Naive thymus-derived CD8-positive, alpha-beta T cell (primary cell): ENCODE results near the gene FTL. TPM values are rescaled to one million over a fixed set of nuclear protein-coding genes. Genes with fewer than 3 reads are reported as not detected.

Source experiments
- ATAC-seq, 2 donors: fragments of 150-1000 bp; cut with Tn5 transposase in 1 of 2; sonication (Bioruptor Pico), chemical (Tn5 transposase) in 1 of 2; 1 replicate in 1 of 2; 2 replicates in 1 of 2; pipeline ENCODE4 v1.10.0; 2021; ENCODE audit warnings: mild to moderate bottlenecking in 2 of 2, moderate library complexity in 2 of 2
- POLR2A ChIA-PET: fragments of 350-600 bp; sonication (Branson Sonifier 250); formaldehyde crosslinking; loops from one replicate; lab custom pipeline; 2021; ENCODE audit warnings: antibody characterized with exemption; lab: Charles Lee
- DNase-seq, 10 donors: peaks; one replicate each; pipeline versions ENCODE4 v3.0.0 to v3.0.0-alpha.2; 2020 to 2022
- H3K27ac Mint-ChIP-seq, 10 donors: one replicate each; pipeline ENCODE4 v1.8.0; 2020 to 2022; ENCODE audit warnings: mild to moderate bottlenecking in 10 of 10, mixed read lengths in 10 of 10, moderate library complexity in 4 of 10, inconsistent platforms in 1 of 10
- H3K27me3 Mint-ChIP-seq, 5 donors: one replicate each; pipeline ENCODE4 v1.8.0; 2021 to 2022; ENCODE audit warnings: mixed read lengths in 5 of 5
- H3K36me3 Mint-ChIP-seq, 3 donors: one replicate each; pipeline ENCODE4 v1.8.0; 2020 to 2022; ENCODE audit warnings: mixed read lengths in 3 of 3, mild to moderate bottlenecking in 2 of 3, inconsistent platforms in 1 of 3
- H3K4me1 Mint-ChIP-seq, 4 donors: one replicate each; pipeline ENCODE4 v1.8.0; 2021 to 2022; ENCODE audit warnings: mixed read lengths in 4 of 4
- H3K4me3 Mint-ChIP-seq, 10 donors: one replicate each; pipeline ENCODE4 v1.8.0; 2020 to 2022; ENCODE audit warnings: mild to moderate bottlenecking in 10 of 10, mixed read lengths in 10 of 10, moderate library complexity in 6 of 10, inconsistent platforms in 1 of 10
- H3K9me3 Mint-ChIP-seq, 9 donors: one replicate each; pipeline ENCODE4 v1.8.0; 2020 to 2022; ENCODE audit warnings: mixed read lengths in 9 of 9, mild to moderate bottlenecking in 3 of 9, inconsistent platforms in 1 of 9, moderate library complexity in 1 of 9
- polyA plus RNA-seq, 3 donors: library from polyadenylated mRNA; unstranded; fragments of 300-500 nt; fragmentation: Illumina TruSeq; gene quantifications; one replicate each; pipeline ENCODE4 v1.2.3, GENCODE V29; 2021
- total RNA-seq, 8 experiments: library from RNA in 2 of 8; stranded (reverse) in 2 of 8; gene quantifications; one replicate each; pipeline ENCODE4 v1.2.3 and lab custom pipeline; 2021 to 2026

The FTL gene
- total and polyA plus RNA-seq, 5 experiments from 2014 or later = 1,370 to 4,899 (median 4,833) TPM

DNA sequence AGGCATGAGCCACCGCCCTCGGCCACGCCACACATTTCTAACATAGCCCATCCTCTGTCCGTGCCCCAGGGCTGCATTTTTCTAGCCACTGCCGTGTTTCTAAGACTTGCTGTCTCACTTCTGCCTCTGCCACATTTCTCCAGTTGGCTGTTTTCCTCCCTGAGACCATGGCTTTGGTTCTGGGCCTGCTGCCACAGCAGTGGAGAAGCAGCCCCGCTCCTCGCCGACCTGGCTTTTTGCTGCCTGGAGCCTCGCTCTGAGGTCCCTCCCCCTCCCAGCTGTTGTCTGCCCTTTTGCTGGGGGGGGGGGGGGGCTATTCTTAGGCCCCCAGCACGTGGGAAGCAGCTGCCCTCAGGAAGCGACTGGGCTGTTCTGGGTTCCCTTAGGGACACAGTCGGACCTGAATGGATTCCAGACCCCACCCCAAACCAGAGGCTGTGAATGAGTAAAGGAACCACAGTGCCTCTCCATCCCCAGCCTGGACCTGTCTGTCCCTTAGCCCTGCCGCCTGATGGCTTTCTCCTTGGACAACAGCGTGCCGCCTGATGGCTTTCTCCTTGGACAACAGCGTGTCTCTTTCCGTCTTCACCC lies 24.7 kb downstream of the FTL start:
- no peaks in the 10 kb centered on the region for H3K27me3 Mint-ChIP-seq
- DNase-seq (no peak), ATAC-seq (no peak)
- H3K36me3 Mint-ChIP-seq = peaks cover 0 to 32% (median 0%) of the 10 kb centered on the region in 3 donors
- peak overlapping the region in 4 of 10 donors; percentile 14 to 84 (median 58) for H3K27ac Mint-ChIP-seq
- H3K4me1 Mint-ChIP-seq = peaks cover 29 to 42% (median 30%) of the 10 kb centered on the region in 4 donors
- H3K4me3 Mint-ChIP-seq = no peak overlapping the region
- no peaks in the 10 kb centered on the region for H3K9me3 Mint-ChIP-seq
- POLR2A ChIA-PET = interaction anchor here (0.6 kb wide), 1 partner anchor 341 kb away, joined by 8 read pairs; no protein-coding TSS in a partner anchor

GRCh38 chr19:48990400-48990799 lies 25.3 kb downstream of the FTL start:
- no peaks in the 10 kb centered on the region for H3K9me3 Mint-ChIP-seq
- DNase-seq (no peak), ATAC-seq (no peak)
- peaks cover 0 to 28% (median 0%) of the 10 kb centered on the region in 3 donors for H3K36me3 Mint-ChIP-seq
- peak overlapping the region in 8 of 10 donors; percentile 14 to 84 (median 48) for H3K27ac Mint-ChIP-seq
- peak overlapping the region in 4 of 10 donors; percentile 1 to 47 (median 32) for H3K4me3 Mint-ChIP-seq
- H3K27me3 Mint-ChIP-seq = no peaks in the 10 kb centered on the region
- H3K4me1 Mint-ChIP-seq = peaks cover 34 to 48% (median 36%) of the 10 kb centered on the region in 4 donors
- POLR2A ChIA-PET = interaction anchor here (0.6 kb wide), 1 partner anchor 342 kb away, joined by 8 read pairs; no protein-coding TSS in a partner anchor

DNA sequence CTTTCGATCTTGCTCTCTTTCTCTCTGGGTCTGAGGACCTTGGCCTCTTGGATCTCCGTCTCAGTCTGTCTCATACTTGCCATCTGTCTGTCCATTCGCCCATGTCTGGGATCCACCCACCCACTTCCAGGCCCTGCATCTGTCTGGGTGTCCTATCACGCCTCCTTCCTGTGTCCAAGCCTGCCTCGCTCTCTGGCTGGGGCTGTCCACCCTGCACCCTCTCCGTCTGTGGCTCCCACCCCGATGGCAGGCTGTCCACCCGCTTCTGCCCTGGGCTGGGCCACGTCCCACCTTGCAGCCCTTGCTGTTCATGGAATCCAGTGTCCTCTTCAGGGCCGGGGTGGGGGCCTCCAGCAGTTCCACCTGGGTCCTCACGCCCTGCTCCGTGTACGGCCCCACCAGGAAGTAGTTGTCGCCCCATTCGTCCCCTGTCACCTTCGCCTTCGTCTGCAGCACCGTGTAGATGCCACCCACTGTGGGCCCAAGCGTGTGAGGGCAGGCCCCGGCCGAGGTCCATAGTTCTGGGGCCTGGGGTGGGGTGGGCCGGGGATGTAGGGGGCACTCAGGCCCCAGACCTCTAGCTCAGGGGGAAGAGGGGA lies 26.0 kb downstream of the FTL start:
- ATAC-seq = no peak
- peak overlapping the region in 5 of 10 donors; percentile 10 to 65 (median 32) for H3K27ac Mint-ChIP-seq
- POLR2A ChIA-PET = interaction anchor here (0.6 to 3.4 kb wide), 3 partner anchors 14 to 63 kb away, joined by 3 to 53 read pairs (median 4); partner anchors contain the start of gene FTL
- H3K27me3 Mint-ChIP-seq = no peaks in the 10 kb centered on the region
- no peaks in the 10 kb centered on the region for H3K9me3 Mint-ChIP-seq
- peak overlapping the region in 2 of 10 donors; percentile 24 to 54 for H3K4me3 Mint-ChIP-seq
- peaks cover 34 to 50% (median 36%) of the 10 kb centered on the region in 4 donors for H3K4me1 Mint-ChIP-seq
- peaks cover 0 to 25% (median 0%) of the 10 kb centered on the region in 3 donors for H3K36me3 Mint-ChIP-seq
- no peak for DNase-seq

GRCh38 chr19:48991873-48992580 lies 26.9 kb downstream of the FTL start:
- Mint-ChIP-seq H3K36me3 (peaks cover 0 to 25% (median 0%) of the 10 kb centered on the region in 3 donors), H3K4me1 (peaks cover 34 to 53% (median 38%) of the 10 kb centered on the region in 4 donors), H3K9me3 (no peaks in the 10 kb centered on the region), H3K27ac (peak overlapping the region; percentile 89 to 99 (median 98)), H3K27me3 (no peaks in the 10 kb centered on the region), H3K4me3 (peak overlapping the region; percentile 92 to 98 (median 94))
- POLR2A ChIA-PET = interaction anchor here (0.5 to 3.4 kb wide), 10 partner anchors 13 to 154 kb away, joined by 3 to 53 read pairs (median 6); partner anchors contain the start of genes BAX, DHDH and FTL
- DNase-seq (no peak), ATAC-seq (no peak)

GRCh38 chr19:48992581-48993174 lies 27.6 kb downstream of the FTL start:
- Mint-ChIP-seq H3K27ac (peak overlapping the region; percentile 89 to 99 (median 98)), H3K4me1 (peaks cover 35 to 57% (median 39%) of the 10 kb centered on the region in 4 donors)

DNA sequence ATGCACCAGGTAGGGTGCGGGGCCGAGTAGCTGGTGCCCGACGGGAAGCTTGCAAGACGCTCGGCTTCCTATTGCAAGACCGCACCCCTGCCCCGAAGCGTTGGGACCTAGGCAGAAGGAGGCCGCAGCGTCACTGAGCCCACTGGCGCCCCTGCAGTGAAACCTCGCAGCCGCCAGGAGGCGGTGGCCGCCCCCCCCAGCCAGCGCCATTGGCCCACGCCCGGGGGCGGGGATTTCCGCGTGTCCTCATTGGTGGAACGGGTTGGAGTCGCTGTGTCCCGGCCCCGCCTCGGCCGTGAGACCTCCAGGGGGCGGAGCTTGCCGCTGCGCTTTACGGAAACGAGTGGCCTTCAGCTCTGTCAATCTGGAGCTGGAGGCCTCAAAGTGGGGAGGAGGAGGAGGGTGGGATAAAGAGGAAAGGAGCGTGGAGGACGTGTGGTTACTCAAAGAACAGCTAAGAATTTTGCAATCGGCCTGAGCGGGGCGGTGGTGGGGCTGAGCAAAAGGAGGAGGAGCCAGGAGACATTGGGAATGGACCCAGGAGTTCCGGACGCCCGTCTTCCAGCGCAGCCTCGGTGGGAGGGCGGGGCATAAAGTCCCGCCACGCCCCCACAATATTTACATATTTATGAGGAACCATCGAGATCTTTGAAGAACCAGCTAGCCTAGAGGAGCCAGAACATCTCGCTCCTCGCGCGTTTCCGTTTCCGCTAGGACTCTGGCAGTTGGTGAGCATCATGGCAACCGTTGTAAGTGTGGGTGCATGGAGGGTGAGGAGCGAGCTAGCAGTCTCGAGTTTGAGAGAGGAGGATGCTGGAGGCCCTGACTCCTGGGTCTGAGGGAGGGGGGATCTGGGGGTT lies 28.3 kb downstream of the FTL start, which contains the start of the genes GYS1 and RUVBL2:
Gene GYS1 (minus strand): TSS at position 135 of the 860 bp plus-strand sequence. CDS start 197 bp downstream, outside the sequence.
Gene RUVBL2 (plus strand): TSS at position 713 of the 860 bp plus-strand sequence. CDS start 25 bp downstream, at position 738.
- DNase-seq = peak; percentile 98 to 100 (median 99)
- no peaks in the 10 kb centered on the region for H3K27me3 Mint-ChIP-seq
- peak within 1 kb of the TSS; percentile 90 to 99 (median 98) for H3K27ac Mint-ChIP-seq
- H3K9me3 Mint-ChIP-seq = no peaks in the 10 kb centered on the region
- peak within 1 kb of the TSS; percentile 92 to 98 (median 94) for H3K4me3 Mint-ChIP-seq
- peaks cover 33 to 63% (median 44%) of the 10 kb centered on the region in 4 donors for H3K4me1 Mint-ChIP-seq
- peaks cover 0 to 15% (median 0%) of the 10 kb centered on the region in 3 donors for H3K36me3 Mint-ChIP-seq
- peak; percentile 92 for ATAC-seq
- POLR2A ChIA-PET = interaction anchor here (0.5 to 3.4 kb wide), 35 partner anchors 10 to 795 kb away, joined by 3 to 53 read pairs (median 4); partner anchors contain the start of genes AP2A1, BAX, BCL2L12 and CA11

More at GRCh38 chr19:48992581-48993174, 27.6 kb downstream of the FTL start:
- Mint-ChIP-seq H3K4me3 (peak overlapping the region; percentile 92 to 98 (median 94)), H3K27me3 (no peaks in the 10 kb centered on the region), H3K36me3 (peaks cover 0 to 21% (median 0%) of the 10 kb centered on the region in 3 donors), H3K9me3 (no peaks in the 10 kb centered on the region)
- no peak for DNase-seq
- POLR2A ChIA-PET = interaction anchor here (0.5 to 3.4 kb wide), 30 partner anchors 9 to 774 kb away, joined by 3 to 53 read pairs (median 4); partner anchors contain the start of genes AP2A1, BAX, BCL2L12 and CA11
- no peak for ATAC-seq

GRCh38 chr19:48994035-48994386 lies 28.9 kb downstream of the FTL start:
- H3K36me3 Mint-ChIP-seq = peaks cover 0 to 9% (median 0%) of the 10 kb centered on the region in 3 donors
- H3K27me3 Mint-ChIP-seq = no peaks in the 10 kb centered on the region
- H3K4me1 Mint-ChIP-seq = peaks cover 30 to 63% (median 44%) of the 10 kb centered on the region in 4 donors
- POLR2A ChIA-PET = interaction anchor here (0.6 to 3.4 kb wide), 20 partner anchors 11 to 794 kb away, joined by 3 to 53 read pairs (median 5); partner anchors contain the start of genes FTL, LIN7B, NUCB1 and RPL18
- DNase-seq (no peak), ATAC-seq (no peak)
- H3K4me3 Mint-ChIP-seq = peak overlapping the region; percentile 92 to 98 (median 94)
- H3K27ac Mint-ChIP-seq = peak overlapping the region; percentile 90 to 99 (median 98)
- H3K9me3 Mint-ChIP-seq = no peaks in the 10 kb centered on the region

DNA sequence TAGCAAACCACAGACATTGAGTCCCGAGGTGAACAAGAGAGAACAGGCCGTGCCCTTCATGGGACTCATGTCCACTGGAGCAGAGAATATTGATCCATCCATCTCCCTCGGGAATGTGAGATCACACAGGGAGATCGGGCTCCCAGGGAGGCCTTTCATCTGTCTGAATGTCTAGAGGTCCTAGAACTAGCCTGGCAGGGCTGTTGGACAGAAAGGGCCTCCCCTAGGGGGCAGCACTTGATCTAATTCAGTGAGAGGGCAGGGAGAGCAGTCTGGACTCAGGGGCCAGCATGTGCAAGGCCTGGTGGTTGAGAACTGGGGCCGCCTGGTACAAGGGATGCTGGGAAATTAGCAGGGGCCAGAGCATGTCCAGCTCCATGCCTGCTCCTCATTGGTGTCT lies 32.9 kb downstream of the FTL start:
- Mint-ChIP-seq H3K27ac (peak overlapping the region in 1 of 10 donors; percentile 81), H3K27me3 (no peaks in the 10 kb centered on the region), H3K9me3 (no peaks in the 10 kb centered on the region), H3K4me1 (peaks cover 13 to 44% (median 32%) of the 10 kb centered on the region in 4 donors), H3K36me3 (peaks cover 0 to 12% (median 2%) of the 10 kb centered on the region in 3 donors), H3K4me3 (no peak overlapping the region)
- peak in 5 of 10 donors; percentile 17 to 28 (median 22) for DNase-seq
- POLR2A ChIA-PET = no interaction called here
- no peak for ATAC-seq

- DNase-seq (peak; percentile 38 to 77 (median 54)), ATAC-seq (peak; percentile 87 to 89)
- H3K4me1 Mint-ChIP-seq = peaks cover 8 to 30% (median 20%) of the 10 kb centered on the region in 4 donors
- H3K4me3 Mint-ChIP-seq = no peak overlapping the region
- H3K9me3 Mint-ChIP-seq = no peaks in the 10 kb centered on the region
- POLR2A ChIA-PET = no interaction called here
- no peaks in the 10 kb centered on the region for H3K27me3 Mint-ChIP-seq
- peak overlapping the region in 4 of 10 donors; percentile 0 to 70 (median 54) for H3K27ac Mint-ChIP-seq
- H3K36me3 Mint-ChIP-seq = peaks cover 0 to 28% (median 2%) of the 10 kb centered on the region in 3 donors
Observed at GRCh38 chr19:48999481-49000325, 34.6 kb downstream of the FTL start.

GRCh38 chr19:49004133-49004532 lies 39.0 kb downstream of the FTL start:
- Mint-ChIP-seq H3K27ac (no peak overlapping the region), H3K9me3 (no peaks in the 10 kb centered on the region), H3K27me3 (no peaks in the 10 kb centered on the region), H3K4me3 (no peak overlapping the region), H3K36me3 (peaks cover 0 to 54% (median 12%) of the 10 kb centered on the region in 3 donors), H3K4me1 (peaks cover 0 to 9% (median 6%) of the 10 kb centered on the region in 4 donors)
- POLR2A ChIA-PET = interaction anchor here (0.7 kb wide), 1 partner anchor 19 kb away, joined by 4 read pairs; no protein-coding TSS in a partner anchor
- ATAC-seq = no peak
- DNase-seq = no peak
